GM19468 (cell line): ENCODE results near the gene SHROOM2.

Experiments used
- ATAC-seq: cut with Tn5 transposase; IDR thresholded peaks from one replicate; pipeline ENCODE4 v1.9.1; 2021; ENCODE audit warnings: mild to moderate bottlenecking, moderate library complexity, moderate number of reproducible peaks; ENCODE audit not compliant: unreplicated experiment; ENCODE audit errors: extremely low read depth

SHROOM2 gene

DNA sequence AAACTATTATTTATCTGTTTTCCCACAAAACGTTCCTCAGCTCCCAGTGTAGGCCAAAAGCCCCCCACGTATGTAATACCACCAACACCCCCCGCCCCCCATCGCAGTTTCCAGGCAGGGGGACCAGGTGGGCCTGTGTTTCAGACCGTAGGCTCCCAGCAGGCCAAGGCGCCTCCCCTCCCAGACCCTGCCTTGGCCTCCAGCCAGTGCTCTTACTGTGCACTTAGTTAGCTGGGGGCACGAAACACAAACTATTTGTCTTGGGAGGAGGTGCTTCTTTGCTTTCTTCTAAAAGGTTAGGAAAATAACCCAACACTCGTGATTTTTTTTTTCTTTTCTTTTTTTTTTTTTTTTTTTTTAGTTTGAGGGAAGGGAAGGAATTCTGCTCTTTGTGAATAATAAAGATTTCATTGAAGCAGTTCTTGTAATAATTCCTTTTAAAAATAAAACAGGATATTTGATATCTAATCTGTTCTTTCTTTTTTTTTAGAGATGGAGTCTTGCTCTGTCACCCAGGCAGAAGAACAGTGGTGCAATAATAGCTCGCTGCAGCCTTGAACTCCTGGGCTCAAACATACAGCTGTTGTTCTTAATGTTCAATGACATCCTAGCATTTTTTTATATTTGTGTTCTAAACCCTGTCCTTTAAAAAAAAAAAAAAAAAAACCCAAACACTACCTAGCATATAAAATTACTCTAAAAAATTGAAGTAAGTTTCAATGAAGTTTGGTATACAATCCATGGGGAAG, 98.0 kb downstream of the SHROOM2 start:
- no peak for ATAC-seq

DNA sequence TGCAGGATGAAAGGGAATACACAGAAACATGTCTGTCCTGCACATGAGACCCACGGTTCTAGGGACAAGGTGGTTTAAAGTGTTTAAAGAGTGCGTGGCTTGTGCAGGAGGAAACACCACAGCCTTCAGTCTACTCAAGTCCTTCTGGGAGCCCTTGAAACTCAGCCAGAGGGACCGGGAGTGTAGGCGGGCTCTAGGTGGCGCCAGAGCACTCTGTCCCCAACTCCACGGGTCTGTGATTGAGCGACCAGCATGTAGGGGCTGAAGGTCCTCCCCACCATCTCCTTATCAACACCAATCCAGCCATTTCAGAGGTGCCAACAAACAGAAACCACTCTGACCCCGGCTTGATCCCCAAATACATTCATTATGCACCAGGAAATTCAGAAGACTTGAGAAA, 98.9 kb downstream of the SHROOM2 start:
- peak; percentile 46 for ATAC-seq

DNA sequence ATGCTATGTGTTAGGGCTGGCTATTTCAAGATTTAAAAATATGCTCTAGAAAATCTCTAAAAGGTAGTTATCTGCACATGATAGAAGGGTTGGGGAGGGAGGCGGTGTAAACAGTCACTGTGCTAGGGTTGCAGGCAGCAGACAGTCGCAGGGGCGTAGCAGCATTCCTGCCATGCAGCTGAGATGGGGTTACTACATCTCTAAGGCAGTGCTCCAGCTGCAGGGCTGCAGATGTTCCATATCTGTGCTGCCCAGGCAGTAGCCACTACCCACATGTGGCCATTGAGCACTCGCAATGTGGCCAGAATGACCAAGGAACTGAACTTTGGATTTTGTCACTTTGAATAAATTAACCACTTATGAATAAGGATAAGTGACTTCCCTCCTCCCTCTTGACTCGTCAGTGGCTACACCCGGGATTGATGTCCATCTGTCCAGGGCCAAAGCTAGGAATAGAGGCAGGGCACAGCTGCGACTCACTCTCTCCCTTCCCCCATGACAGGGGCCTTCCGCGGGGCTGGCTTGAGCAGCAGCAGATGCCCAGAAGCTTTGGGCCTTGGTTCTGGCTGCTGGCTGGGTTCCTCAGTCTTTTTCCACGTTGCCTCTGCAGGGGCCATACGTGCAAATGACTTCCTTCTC, 101.5 kb downstream of the SHROOM2 start:
- ATAC-seq, result no peak

DNA sequence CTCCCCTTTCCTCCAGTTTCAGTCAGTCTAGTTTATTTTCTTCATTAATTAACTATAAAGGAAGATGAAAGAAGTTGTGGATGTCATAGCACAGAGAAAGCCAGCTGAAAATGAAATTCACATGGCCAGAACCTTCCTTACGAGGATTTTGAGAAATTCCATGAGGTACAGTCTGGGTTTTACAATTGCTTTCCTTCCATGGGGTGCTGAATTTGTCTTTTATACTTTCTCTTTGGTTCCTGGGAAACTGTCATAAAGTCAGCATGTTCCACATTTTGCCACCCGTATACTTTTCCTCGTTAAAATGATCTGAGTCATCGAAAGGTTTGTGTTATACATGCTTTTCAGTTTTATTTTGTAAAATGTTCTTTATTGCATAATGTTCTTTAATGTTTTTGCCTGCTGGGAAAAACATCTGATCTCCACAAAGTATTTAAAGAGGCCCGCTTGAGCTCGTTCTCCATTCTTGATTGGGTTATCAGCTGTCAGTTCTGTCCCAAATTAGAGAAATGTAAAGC, 102.8 kb downstream of the SHROOM2 start:
- ATAC-seq, result no peak

DNA sequence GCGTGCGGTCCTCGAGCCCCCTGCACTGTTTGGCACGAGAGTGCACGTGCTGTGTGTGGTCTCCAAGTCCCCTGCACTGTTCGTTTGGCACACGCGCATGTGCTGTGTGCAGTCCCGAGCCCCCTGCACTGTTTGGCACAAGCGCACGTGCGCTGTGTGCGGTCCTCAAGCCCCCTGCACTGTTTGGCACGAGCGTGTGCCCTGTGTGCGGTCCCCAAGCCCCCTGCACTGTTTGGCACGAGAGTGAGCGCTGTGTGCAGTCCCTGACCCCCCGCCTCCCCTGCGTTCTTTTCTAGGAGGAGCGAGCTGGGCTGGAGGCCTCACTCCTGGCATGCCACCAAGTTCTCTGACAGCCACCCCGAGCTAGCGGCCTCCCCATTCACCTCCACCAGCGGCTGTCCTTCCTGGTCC, 104.5 kb downstream of the SHROOM2 start:
- no peak for ATAC-seq

DNA sequence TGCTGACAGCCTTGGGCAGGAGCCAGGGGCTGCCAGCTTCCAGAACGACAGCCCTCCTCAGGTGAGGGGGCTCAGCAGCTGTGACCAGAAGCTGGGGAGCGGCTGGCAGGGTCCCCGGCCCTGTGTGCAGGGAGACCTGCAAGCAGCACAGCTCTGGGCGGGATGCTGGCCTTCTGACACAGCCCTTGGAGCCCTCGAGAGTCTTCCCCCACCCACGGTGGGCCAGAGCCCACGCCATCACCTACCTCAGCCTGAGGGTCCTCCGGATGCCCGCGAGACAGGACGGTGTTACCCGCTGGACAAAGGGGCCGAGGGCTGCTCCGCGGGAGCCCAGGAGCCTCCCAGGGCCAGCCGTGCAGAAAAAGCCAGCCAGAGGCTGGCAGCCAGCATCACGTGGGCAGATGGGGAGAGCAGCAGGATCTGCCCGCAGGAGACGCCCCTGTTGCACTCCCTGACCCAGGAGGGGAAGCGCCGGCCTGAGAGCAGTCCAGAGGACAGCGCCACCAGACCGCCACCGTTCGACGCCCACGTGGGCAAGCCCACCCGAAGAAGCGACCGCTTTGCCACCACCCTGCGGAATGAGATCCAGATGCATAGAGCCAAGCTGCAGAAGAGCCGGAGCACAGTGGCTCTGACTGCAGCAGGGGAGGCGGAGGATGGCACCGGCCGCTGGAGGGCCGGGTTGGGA, 109.1 kb downstream of the SHROOM2 start:
- no peak for ATAC-seq

DNA sequence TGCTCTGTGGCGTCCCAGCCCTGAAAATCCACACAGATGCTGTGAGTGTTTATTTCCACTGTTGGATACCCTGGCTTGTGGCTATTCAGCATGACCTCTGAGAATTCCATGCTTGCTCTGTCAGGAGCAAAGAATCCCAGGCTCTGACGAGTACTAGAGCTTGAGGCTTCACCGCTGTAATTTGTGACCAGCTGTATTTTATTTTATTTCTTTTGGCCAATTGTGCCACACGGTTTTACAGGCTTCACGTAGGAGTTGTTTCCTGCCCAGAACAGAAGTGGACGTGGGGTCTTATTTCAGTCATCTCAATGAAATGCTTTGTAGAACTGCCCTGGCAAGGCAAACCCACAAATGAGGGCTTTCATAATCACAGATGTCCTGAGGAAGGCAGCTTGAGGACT, 111.5 kb downstream of the SHROOM2 start:
- no peak for ATAC-seq

DNA sequence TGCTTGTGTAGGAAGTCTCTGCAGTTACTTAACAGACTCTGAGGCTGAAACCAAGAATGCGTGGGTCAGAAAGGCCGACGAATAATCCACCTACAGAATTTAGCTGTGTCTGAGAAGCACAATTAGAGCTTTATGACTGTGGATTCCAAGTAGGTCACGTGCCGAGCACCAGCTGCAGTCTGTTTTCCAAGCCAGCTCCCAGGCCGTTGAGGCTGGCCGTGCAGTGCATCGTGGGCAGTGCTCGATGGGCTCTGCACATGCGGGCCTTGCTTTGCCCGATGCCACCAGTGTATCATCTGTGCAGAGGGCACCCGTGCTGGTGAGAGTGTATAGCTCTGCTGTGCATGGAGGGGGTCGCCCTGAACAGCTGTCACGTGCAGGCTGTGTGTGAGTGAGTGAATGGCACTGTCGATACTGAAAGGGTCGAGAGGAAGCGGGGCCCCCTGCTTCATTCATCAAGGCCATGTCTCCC, 113.4 kb downstream of the SHROOM2 start:
- no peak for ATAC-seq

DNA sequence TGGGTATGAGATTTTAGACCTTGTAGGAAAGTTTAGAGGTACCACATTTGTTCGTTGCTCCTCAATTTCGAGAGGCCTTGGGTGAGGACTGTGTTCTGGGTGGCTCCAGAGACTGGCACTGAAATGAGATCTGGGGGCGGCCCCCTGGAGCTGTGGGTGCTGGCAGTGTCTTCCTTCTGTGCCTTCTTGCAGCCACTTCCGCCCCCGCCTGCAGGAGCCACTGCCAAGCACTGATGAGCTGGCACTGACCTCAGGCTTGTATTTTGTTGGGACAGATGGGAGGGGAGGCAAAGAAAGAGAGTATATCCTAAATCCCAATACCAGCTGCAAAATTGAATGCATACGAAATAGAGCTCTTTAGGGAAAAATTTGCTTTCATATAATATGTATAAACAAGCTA, 116.4 kb downstream of the SHROOM2 start:
- ATAC-seq, result no peak

DNA sequence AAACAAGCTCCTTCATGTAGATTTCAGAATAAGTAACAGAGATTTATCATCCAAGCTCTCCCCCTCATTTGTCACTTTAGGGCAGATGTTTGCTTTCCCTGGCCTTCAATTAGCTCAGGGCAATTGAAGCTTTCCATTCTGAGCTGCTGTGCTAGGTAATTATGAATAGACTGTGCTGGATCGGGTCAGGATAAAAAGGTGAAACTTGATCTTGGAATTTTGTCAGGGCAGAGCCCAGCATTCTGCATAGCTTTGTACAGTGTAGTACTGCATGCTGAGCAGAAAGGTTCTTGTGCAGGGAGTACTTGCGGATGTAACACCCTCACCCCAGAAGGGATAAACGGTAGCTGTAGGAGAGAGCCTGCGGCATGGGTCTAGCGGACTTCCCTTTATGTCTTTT, 116.9 kb downstream of the SHROOM2 start:
- no peak for ATAC-seq

DNA sequence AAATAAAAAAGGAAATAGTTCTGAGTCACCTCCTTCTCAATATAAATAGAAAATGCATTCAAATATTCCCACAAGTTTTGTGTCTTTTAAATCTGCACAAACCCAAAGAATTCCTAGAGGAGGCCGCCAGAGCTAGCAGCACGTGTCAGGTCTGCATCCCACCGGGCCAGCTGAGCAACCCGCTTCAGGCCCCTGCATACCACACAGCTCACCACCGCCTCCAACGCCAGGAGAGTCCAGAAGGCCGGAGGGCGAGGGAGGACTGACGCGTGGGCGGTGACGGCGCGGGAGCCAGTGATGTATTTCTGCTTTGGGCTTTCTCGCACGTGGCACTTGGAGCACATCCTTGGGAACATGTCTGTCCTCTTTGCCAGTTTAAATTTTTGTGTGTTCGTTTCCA, 119.1 kb downstream of the SHROOM2 start:
- ATAC-seq, result no peak

DNA sequence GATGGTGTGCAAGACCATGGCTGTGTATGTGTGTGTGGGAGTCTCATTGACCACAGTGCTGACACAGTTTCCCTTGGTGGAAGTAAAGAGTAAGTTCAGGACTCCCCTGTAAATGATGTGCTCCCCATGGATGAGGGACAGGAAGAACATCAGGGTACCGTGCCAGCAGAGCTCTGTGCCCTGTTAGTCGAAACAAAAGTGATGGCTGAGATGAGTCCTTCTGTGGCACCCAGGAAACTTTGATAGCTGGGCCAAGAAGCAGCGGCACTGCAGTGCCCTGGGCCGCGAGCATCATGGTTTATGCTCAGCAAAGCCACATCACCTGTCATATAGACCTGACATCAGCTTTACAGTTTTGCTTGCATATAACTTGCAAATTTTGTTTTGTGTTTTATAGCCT, 119.5 kb downstream of the SHROOM2 start:
- no peak for ATAC-seq

DNA sequence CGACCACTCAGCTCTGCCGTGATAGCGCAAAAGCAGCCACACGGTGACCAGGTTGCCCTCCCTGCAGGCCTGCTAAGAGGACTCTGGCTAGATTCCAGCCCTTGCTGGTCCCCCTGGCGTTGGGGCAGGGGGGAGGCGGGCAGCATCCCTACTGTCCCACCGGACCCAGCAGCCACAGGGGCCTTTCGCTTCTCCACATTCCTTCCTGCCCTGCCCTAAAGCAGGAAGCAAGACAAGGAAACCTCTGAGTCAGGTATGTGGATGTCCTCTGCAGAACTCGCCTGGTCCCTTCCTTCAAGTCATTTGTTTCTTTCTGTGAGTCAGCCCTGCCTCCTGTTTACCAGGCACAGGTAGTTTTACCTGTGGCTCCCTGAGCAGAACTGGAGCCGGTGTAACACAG, 120.7 kb downstream of the SHROOM2 start:
- ATAC-seq, result no peak

DNA sequence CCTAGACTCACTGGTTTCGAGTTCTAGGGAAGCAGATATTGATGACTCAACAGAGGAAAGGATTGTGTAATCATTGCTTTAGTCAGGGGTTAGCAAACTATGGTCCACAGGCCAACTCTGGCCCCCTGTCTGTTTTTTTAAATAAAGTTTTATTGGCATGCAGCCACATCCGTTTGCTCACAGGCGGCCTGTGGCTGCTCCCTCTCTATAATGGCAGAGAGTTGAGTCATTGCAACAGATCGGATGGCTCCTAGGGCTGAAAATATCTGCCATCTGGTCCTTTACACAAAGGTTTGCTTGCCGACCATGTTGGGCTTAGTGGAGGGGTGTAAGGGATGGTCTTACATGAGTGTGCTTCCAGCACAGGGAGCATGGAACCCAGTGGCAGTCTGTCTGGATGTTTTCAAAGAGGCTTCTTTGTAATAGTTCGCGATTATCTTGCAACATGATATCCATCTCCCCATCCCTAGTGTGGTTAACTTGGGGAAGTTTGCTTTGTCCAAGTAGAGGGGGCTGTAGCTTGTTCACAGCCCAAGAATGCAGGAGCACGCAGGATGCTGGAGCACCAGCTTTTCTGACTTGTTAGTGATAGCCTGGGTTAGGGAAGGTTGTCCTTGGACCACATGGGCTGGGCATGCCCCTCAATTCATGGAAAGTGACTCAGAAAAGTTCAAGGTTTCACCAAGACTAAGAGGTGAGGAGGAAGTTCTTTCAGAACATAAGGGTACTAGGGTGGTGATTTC, 121.6 kb downstream of the SHROOM2 start:
- no peak for ATAC-seq

DNA sequence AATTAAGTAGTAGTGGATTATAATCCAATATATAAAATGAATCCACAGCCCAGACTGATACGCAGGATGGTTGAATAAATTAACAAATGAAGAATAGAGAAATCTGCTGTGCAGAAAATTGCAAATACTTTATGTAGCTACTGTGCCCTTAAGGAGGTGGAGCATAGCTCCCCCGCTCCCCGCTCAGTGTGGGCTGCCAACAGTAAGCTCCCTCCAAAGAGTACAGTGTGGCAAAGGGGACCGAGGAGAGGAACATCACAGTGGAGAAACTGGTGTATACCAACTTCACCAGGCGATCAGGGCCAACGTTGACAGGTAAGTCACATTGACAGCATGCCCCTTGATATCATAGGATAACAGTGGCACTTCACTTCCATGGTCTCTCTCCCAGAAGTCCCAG, 123.0 kb downstream of the SHROOM2 start:
- no peak for ATAC-seq

DNA sequence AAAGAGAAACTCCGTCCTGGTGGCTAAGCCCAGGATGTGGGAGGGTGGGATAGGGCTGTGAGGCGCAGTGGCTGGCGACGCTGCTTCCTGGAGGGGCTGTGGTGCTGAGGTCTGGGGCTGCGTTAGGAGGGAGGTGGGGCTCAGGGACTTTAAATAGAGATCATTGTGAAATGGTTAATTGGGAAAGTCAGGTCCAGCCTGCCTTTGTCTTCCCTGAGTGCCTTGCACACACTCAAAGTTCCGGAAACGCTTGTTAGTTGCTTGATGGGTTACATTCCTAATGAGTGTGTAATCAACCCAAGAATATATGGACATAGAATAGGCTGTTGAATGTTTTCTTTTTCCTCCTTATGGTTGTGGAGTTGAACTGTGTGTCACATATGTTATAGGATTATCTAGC, 125.3 kb downstream of the SHROOM2 start:
- ATAC-seq, result no peak

DNA sequence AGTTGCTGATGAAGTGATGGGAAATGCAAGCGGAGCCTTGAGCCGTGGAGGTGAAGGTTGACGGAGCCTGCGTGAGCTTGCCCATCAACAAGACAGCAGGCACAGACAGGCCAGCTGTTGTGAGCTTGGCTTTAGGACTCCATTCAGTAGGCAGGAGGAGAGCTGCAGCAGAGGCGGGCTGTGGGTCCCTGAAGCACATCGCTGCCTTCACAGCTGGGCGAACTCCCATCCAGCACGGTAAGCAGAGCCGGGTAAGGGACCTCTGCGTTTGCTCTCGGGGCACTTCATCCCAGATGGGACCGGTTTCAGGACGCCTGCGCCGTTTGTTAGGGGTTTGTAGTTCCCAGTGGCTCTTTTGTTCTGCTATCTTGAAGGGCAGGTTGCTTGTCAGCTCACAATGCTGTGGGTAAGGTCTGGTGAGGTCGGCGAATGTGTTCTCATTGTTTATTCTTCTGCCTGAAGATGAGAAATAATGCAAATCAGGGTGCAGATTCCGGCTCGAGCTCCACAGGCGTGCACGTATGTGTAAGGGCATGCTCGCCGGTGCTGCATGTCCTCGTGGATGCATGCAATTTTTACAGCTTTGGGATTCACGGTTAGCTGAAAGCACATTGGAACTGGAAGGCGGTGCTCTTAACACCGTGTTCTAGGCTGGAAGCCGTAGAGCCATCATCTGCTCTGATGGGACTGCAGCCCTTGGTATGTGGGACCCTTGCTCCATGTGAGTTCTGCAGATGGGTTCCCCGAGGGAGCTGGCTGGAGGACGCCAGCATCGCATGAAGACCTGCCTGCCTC, 126.3 kb downstream of the SHROOM2 start:
- no peak for ATAC-seq

DNA sequence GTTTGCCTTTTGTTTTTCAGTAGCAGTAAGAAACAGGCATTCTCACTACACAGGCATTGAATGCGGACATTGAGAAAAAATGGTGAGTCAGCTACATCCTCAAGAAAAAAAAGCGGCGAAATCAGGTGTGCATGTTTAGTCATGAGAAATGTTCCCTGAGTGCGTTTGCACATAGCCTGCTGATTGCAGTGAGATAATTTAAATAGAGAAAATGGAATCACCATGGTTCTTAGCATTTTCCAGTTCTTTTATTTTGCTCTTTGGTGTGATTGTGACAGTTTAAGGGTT, 126.9 kb downstream of the SHROOM2 start:
- ATAC-seq, result no peak

DNA sequence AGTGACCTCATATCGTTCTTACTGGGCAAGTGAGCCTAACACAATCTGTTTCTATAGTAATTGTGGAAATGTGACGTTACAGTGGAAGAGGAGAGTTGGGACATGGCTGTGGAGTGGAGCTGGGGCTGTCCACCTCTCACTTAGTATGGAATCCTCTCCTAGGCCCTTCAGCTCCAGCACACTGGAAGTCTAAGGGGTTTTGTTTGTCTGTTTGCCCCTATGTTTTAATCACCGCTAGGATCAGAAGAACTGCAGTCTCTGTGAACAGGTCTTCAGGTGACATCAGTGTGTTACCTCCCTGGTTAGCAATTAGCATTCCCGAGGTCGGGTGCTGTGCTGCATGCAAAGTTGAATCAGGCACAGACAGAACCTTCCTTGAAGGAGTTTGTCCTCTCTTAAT, 131.6 kb downstream of the SHROOM2 start:
- no peak for ATAC-seq

DNA sequence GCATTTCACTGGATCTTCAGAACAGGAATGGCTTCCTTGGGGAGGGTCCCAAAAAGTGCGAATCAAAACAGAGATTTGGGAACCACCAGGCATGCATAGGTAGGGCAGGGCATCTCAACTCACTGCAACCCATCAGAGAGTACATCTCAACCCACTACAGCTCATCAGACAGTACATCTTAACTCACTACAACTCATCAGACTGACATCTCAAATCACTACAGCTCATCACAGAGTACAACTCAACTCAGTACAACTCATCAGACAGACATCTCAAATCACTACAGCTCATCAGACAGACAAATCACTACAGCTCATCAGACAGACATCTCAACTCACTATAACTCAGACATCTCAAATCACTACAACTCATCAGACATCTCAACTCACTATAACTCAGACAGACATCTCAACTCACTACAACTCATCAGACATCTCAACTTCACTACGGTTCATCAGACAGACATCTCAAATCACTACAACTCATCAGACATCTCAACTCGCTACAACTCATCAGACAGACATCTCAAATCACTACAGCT, 133.5 kb downstream of the SHROOM2 start:
- ATAC-seq, result no peak
